ENCODE data around the gene CCT2. TPM values are rescaled to one million over a fixed set of nuclear protein-coding genes. Genes with fewer than 3 reads are reported as not detected.

Gene CCT2
- total and polyA plus RNA-seq, 2 experiments from 2014 or later, result 177 to 206 TPM

DNA sequence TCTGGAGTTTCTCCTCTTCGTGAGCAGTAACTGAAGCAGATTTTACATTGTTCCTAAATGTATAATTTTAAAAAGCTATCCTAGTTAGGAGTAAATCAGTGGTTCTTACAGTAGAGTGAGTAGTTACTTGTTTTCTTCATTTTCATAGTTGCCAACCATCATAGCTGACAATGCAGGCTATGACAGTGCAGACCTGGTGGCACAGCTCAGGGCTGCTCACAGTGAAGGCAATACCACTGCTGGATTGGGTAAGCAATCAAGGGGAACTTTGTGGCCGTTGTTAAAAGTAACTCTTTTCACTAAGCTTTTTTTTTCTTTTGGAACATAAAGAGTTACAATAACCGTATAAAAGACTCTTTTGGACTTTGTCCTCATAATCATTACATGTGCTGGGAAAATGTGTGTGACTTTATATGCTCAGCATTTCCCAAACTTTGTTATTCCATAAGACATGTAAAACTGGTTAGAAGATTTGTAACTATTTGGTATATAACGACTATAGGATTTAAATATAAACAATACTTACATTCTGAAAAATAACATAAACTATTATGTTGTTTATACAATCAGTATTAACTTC, 13.0 kb downstream of the CCT2 start:
- Histone ChIP-seq H3K9me3 (ENCODE audit: low read depth) (no peaks in the 10 kb centered on the region), H3K36me3 (replicated peaks; ENCODE audit: insufficient read depth, low read depth) (peaks cover 4% of the 10 kb centered on the region), H3K79me2 (no peaks in the 10 kb centered on the region), H3K4me2 (no peak overlapping the region), H3K27ac (no peak overlapping the region), H3K9me2 (replicated peaks; ENCODE audit: insufficient read depth) (no peaks in the 10 kb centered on the region), H3K27me3 (no peaks in the 10 kb centered on the region), H3K4me3 (no peak overlapping the region), H4K20me1 (ENCODE audit: insufficient read depth, poor library complexity, severe bottlenecking) (no peaks in the 10 kb centered on the region), H2AFZ (no peak overlapping the region), H3K4me1 (ENCODE audit: insufficient read depth) (no peaks in the 10 kb centered on the region)
- TF ChIP-seq EZH2 (IDR thresholded peaks at IDR 0.05; ENCODE audit: borderline replicate concordance) (no peak), CTCF (IDR thresholded peaks at IDR 0.05; ENCODE audit: poor library complexity) (no peak), EZH2phosphoT487 (IDR thresholded peaks at IDR 0.05; ENCODE audit: low read depth, severe bottlenecking, unreplicated experiment) (no peak)
- DNase-seq (ENCODE audit: low spot score), result no peak
- 69% methylated on average over 4 of the region's 4 CpGs for WGBS (ENCODE audit: low lambda C conversion rate, missing lambda C conversion rate)

DNA sequence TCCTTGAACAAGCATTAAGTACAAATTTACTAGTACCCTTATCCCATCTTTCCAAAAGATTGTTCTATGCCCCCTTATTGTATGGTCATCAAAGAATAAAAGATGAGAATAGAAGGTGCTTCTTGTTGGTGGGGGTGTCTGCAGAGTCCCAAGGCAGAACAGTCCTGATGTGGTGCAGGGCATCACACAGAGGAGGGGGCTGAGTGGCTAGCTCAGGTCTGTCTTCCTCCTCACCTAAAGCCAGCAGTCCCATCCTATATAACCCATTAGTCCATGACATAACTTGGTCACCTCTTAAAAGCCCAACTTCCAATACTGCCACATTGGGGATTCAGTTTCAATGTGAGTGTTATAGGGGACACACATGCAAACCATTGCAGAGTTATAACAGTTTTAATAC, 15.5 kb downstream of the CCT2 start:
- H3K9me3 ChIP-seq (ENCODE audit: low read depth), result no peaks in the 10 kb centered on the region
- DNase-seq (ENCODE audit: low spot score), result no peak
- no peaks in the 10 kb centered on the region for H3K36me3 ChIP-seq (replicated peaks; ENCODE audit: insufficient read depth, low read depth)

DNA sequence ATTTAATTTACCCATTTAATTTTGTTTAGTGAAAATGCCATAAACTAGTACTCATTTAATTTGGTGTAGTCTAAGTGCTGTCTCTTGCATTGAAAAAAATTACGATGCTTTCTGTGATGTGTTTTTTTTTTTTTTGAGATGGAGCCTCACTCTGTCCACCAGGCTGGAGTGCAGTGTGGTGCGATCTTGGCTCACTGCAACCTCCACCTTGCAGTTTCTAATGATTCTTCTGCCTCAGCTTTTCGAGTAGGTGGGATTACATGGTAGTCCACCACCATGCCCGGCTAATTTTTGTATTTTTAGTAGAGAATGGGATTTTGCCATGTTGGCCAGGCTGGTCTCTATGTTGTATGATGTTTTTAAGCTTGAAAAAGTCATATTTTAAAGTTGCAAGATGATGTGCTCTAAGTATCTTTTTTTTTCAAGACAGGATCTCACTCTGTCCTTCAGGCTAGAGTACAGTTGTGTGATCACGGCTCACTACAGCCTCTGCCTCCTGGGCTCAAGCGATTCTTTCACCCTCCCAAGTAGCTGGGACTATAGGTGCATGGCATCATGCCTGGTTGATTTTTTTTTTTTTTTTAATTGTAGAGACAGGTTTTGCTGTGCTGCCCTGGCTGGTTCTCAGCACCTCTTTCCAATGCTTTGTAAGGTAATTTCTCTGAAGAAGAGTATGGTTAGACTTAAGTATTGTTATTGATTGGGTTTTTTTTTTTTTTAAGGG, 16.9 kb downstream of the CCT2 start:
- Histone ChIP-seq H3K27ac (no peak overlapping the region), H3K9me3 (ENCODE audit: low read depth) (no peaks in the 10 kb centered on the region), H3K4me3 (no peak overlapping the region), H3K9me2 (replicated peaks; ENCODE audit: insufficient read depth) (no peaks in the 10 kb centered on the region), H3K27me3 (no peaks in the 10 kb centered on the region), H3K79me2 (no peaks in the 10 kb centered on the region), H3K36me3 (replicated peaks; ENCODE audit: insufficient read depth, low read depth) (no peaks in the 10 kb centered on the region), H4K20me1 (ENCODE audit: insufficient read depth, poor library complexity, severe bottlenecking) (no peaks in the 10 kb centered on the region), H3K4me1 (ENCODE audit: insufficient read depth) (no peaks in the 10 kb centered on the region), H2AFZ (no peak overlapping the region), H3K4me2 (no peak overlapping the region)
- WGBS (ENCODE audit: low lambda C conversion rate, missing lambda C conversion rate), result over 99% methylated on average over 6 of the region's 6 CpGs
- TF ChIP-seq CTCF (IDR thresholded peaks at IDR 0.05; ENCODE audit: poor library complexity) (no peak), EZH2phosphoT487 (IDR thresholded peaks at IDR 0.05; ENCODE audit: low read depth, severe bottlenecking, unreplicated experiment) (no peak), EZH2 (IDR thresholded peaks at IDR 0.05; ENCODE audit: borderline replicate concordance) (no peak)
- DNase-seq (ENCODE audit: low spot score), result no peak

More for the DNA sequence above, 15.5 kb downstream of the CCT2 start:
- H3K79me2 ChIP-seq, result no peaks in the 10 kb centered on the region
- no peak overlapping the region for H3K27ac ChIP-seq
- TF ChIP-seq EZH2phosphoT487 (IDR thresholded peaks at IDR 0.05; ENCODE audit: low read depth, severe bottlenecking, unreplicated experiment), result no peak
- TF ChIP-seq EZH2 (IDR thresholded peaks at IDR 0.05; ENCODE audit: borderline replicate concordance), result no peak
- no peak for TF ChIP-seq CTCF (IDR thresholded peaks at IDR 0.05; ENCODE audit: poor library complexity)
- no peaks in the 10 kb centered on the region for H3K27me3 ChIP-seq
- no peak overlapping the region for H3K4me2 ChIP-seq
- no peak overlapping the region for H3K4me3 ChIP-seq
- H2AFZ ChIP-seq, result no peak overlapping the region
- H3K9me2 ChIP-seq (replicated peaks; ENCODE audit: insufficient read depth), result no peaks in the 10 kb centered on the region
- no peaks in the 10 kb centered on the region for H3K4me1 ChIP-seq (ENCODE audit: insufficient read depth)
- H4K20me1 ChIP-seq (ENCODE audit: insufficient read depth, poor library complexity, severe bottlenecking), result no peaks in the 10 kb centered on the region
